H1 (cell line): Measurements from ENCODE around the gene RGS16.

Experiments used
- CREB1 ChIP-seq: IDR thresholded peaks from 2 replicates; pipeline ENCODE4 v1.6.1; 2012; ENCODE audit warnings: inconsistent platforms
- KDM4A ChIP-seq: IDR thresholded peaks from one replicate; pipeline ENCODE4 v1.7.1; 2012; ENCODE audit warnings: low read depth, mild to moderate bottlenecking, moderate library complexity, low read length, inconsistent platforms; ENCODE audit not compliant: severe bottlenecking
- TF ChIP-seq, protein P1 (sequence below), 3 experiments: IDR thresholded peaks; 1 replicate in 2 of 3; 2 replicates in 1 of 3; pipeline versions ENCODE4 v1.5.1 to v1.6.1; 2011; ENCODE audit warnings: low read length in 3 of 3, mild to moderate bottlenecking in 3 of 3, inconsistent platforms in 2 of 3, low read depth in 1 of 3, moderate library complexity in 1 of 3; ENCODE audit not compliant: insufficient read depth in 1 of 3; ENCODE audit errors: control extremely low read depth in 1 of 3
- TF ChIP-seq, protein P2 (sequence below): IDR thresholded peaks from 2 replicates; pipeline ENCODE4 v1.6.1; 2012; ENCODE audit warnings: low read length, inconsistent platforms

DNA sequence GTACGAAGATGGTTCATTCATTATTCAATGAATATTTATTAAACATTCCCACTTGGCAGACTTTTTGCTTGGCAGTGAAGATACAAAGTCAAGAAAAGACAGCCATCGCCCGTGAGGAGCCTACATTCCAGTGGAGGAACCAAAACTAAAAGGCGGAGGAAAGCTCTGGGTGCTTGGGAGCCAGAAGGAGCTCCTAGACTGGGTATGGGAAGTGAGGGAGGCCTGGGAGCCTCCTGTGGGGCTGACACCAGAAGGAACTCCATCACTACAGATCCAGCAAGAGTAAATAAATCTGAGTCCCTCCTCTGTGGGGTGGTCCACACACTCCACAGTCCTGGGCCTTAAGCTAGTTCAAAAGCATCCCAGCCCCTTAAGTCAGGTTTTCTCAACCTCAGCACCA, 30.0 kb downstream of the RGS16 start:
- TF ChIP-seq, protein P1, sequence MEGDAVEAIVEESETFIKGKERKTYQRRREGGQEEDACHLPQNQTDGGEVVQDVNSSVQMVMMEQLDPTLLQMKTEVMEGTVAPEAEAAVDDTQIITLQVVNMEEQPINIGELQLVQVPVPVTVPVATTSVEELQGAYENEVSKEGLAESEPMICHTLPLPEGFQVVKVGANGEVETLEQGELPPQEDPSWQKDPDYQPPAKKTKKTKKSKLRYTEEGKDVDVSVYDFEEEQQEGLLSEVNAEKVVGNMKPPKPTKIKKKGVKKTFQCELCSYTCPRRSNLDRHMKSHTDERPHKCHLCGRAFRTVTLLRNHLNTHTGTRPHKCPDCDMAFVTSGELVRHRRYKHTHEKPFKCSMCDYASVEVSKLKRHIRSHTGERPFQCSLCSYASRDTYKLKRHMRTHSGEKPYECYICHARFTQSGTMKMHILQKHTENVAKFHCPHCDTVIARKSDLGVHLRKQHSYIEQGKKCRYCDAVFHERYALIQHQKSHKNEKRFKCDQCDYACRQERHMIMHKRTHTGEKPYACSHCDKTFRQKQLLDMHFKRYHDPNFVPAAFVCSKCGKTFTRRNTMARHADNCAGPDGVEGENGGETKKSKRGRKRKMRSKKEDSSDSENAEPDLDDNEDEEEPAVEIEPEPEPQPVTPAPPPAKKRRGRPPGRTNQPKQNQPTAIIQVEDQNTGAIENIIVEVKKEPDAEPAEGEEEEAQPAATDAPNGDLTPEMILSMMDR (IDR thresholded peaks at IDR 0.05; ENCODE audit: control extremely low read depth in 1 of 3, insufficient read depth in 1 of 3, low read depth in 1 of 3, low read length in 3 of 3): no peak
- TF ChIP-seq, protein P2, sequence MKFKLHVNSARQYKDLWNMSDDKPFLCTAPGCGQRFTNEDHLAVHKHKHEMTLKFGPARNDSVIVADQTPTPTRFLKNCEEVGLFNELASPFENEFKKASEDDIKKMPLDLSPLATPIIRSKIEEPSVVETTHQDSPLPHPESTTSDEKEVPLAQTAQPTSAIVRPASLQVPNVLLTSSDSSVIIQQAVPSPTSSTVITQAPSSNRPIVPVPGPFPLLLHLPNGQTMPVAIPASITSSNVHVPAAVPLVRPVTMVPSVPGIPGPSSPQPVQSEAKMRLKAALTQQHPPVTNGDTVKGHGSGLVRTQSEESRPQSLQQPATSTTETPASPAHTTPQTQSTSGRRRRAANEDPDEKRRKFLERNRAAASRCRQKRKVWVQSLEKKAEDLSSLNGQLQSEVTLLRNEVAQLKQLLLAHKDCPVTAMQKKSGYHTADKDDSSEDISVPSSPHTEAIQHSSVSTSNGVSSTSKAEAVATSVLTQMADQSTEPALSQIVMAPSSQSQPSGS: no peak
- no peak for TF ChIP-seq KDM4A
- TF ChIP-seq CREB1: no peak
